B cell (primary cell): ENCODE measurements around the gene GPR108. TPM values are rescaled to one million over a fixed set of nuclear protein-coding genes. Genes with fewer than 3 reads are reported as not detected.

Experiments
- ATAC-seq: fragments of 200-7000 bp; cut with Tn5 transposase; one replicate; pipeline ENCODE4 v1.10.0; 2021; ENCODE audit warnings: low read depth, mild to moderate bottlenecking, moderate number of reproducible peaks, moderate library complexity
- CTCF ChIA-PET: fragments of 350-600 bp; sonication (Branson Sonifier 250); formaldehyde crosslinking; loops from one replicate; lab custom pipeline; 2021; ENCODE audit warnings: antibody characterized with exemption, inconsistent platforms; lab: Charles Lee
- POLR2A ChIA-PET: fragments of 350-600 bp; sonication (Branson Sonifier 250); formaldehyde crosslinking; loops from one replicate; lab custom pipeline; 2021; ENCODE audit warnings: antibody characterized with exemption; lab: Charles Lee
- DNase-seq: peaks from one replicate; pipeline ENCODE4 v3.0.0; 2013
- H2AFZ ChIP-seq: 2 replicates; pipeline ENCODE4 v1.6.1; 2012; ENCODE audit warnings: mild to moderate bottlenecking, low read depth, low read length; ENCODE audit not compliant: insufficient read depth, poor library complexity, severe bottlenecking
- H3K27ac ChIP-seq, 2 donors: 1 replicate in 1 of 2; 2 replicates in 1 of 2; pipeline ENCODE4 v1.5.1; 2012 to 2013; ENCODE audit warnings: low read length in 2 of 2, mild to moderate bottlenecking in 2 of 2, moderate library complexity in 1 of 2
- H3K27me3 ChIP-seq, 4 experiments: fragments of 200-600 bp in 1 of 4; sonication (generic) in 1 of 4; replicated peaks in 1 of 4; 1 replicate in 2 of 4; 2 replicates in 2 of 4; pipeline versions ENCODE4 v1.6.1 to v1.7.0; 2013 to 2016; ENCODE audit warnings: low read length in 3 of 4, mild to moderate bottlenecking in 2 of 4, mixed read lengths in 1 of 4, moderate library complexity in 1 of 4; ENCODE audit not compliant: insufficient read depth in 4 of 4, control insufficient read depth in 3 of 4; ENCODE audit errors: control extremely low read depth in 1 of 4
- H3K36me3 ChIP-seq, 2 experiments: replicated peaks in 1 of 2; 1 replicate in 1 of 2; 2 replicates in 1 of 2; pipeline versions ENCODE4 v1.6.1 to v1.7.1; 2013; ENCODE audit warnings: low read length in 1 of 2; ENCODE audit not compliant: insufficient read depth in 2 of 2, control insufficient read depth in 1 of 2; ENCODE audit errors: control extremely low read depth in 1 of 2, extremely low read depth in 1 of 2
- H3K4me1 ChIP-seq, 2 donors: fragments of 200-600 bp in 1 of 2; sonication (generic) in 1 of 2; 1 replicate in 1 of 2; 2 replicates in 1 of 2; pipeline versions ENCODE4 v1.5.1 to v1.6.1; 2013 to 2017; ENCODE audit warnings: low read length in 2 of 2; ENCODE audit not compliant: control insufficient read depth in 2 of 2, insufficient read depth in 2 of 2
- H3K4me2 ChIP-seq: replicated peaks from 2 replicates; pipeline ENCODE3; 2012; ENCODE audit warnings: mild to moderate bottlenecking, low read depth, low read length; ENCODE audit not compliant: poor library complexity, severe bottlenecking
- H3K4me3 ChIP-seq, 5 experiments: fragments of 200-600 bp in 1 of 5; sonication (generic) in 1 of 5; 1 replicate in 3 of 5; 2 replicates in 2 of 5; pipeline versions ENCODE4 v1.5.1 to v1.7.0; 2011 to 2016; ENCODE audit warnings: low read length in 4 of 5, mild to moderate bottlenecking in 4 of 5, low read depth in 2 of 5, control low read depth in 1 of 5, moderate library complexity in 1 of 5; ENCODE audit not compliant: insufficient read depth in 1 of 5; ENCODE audit errors: control extremely low read depth in 1 of 5, extremely low read depth in 1 of 5
- H3K79me2 ChIP-seq: fragments of 200-600 bp; sonication (generic); one replicate; pipeline ENCODE4 v1.6.0; 2016; ENCODE audit warnings: low read length; ENCODE audit not compliant: control insufficient read depth, insufficient read depth
- H3K9ac ChIP-seq: fragments of 200-600 bp; sonication (generic); 2 replicates; pipeline ENCODE4 v1.6.1; 2017; ENCODE audit warnings: mild to moderate bottlenecking, low read length, moderate library complexity
- H3K9me3 ChIP-seq, 3 donors: one replicate each; pipeline versions ENCODE4 v1.6.1 to v1.7.1; 2013; ENCODE audit warnings: low read length in 2 of 3; ENCODE audit not compliant: control insufficient read depth in 2 of 3, insufficient read depth in 1 of 3; ENCODE audit errors: control extremely low read depth in 1 of 3
- H4K20me1 ChIP-seq: 2 replicates; pipeline ENCODE4 v1.6.0; 2012; ENCODE audit warnings: mild to moderate bottlenecking, low read length; ENCODE audit not compliant: insufficient read depth, control insufficient read depth, poor library complexity, severe bottlenecking
- H3K27ac Mint-ChIP-seq: one replicate; pipeline ENCODE4 v1.8.0; 2021; ENCODE audit warnings: mixed read lengths
- H3K27me3 Mint-ChIP-seq: one replicate; pipeline ENCODE4 v1.8.0; 2021; ENCODE audit warnings: mixed read lengths
- H3K4me1 Mint-ChIP-seq: one replicate; pipeline ENCODE4 v1.8.0; 2021; ENCODE audit warnings: mixed read lengths
- H3K4me3 Mint-ChIP-seq: one replicate; pipeline ENCODE4 v1.8.0; 2021; ENCODE audit warnings: mixed read lengths
- H3K9me3 Mint-ChIP-seq: one replicate; pipeline ENCODE4 v1.8.0; 2022; ENCODE audit warnings: mixed read lengths; ENCODE audit not compliant: insufficient read depth
- EZH2 ChIP-seq: IDR thresholded peaks from 2 replicates; pipeline ENCODE4 v1.6.1; 2012; ENCODE audit warnings: borderline replicate concordance, low read depth, mild to moderate bottlenecking, moderate library complexity, low read length; ENCODE audit not compliant: insufficient read depth, poor library complexity, severe bottlenecking
- WGBS: methylation state at CpG from one replicate; pipeline ENCODE4 v1.1.5; 2013; ENCODE audit warnings: missing lambda C conversion rate; ENCODE audit not compliant: insufficient coverage; 5-methylcytosine and 5-hydroxymethylcytosine counted together
- intact Hi-C: fragments of 100-400 bp; cut with micrococcal nuclease; formaldehyde crosslinking; loops from one replicate; pipeline ENCODE4 v1.10.0; 2022
- polyA plus RNA-seq: library from polyadenylated mRNA; depleted of rRNA; stranded (reverse); fragments of >200 nt; gene quantifications from 2 replicates; pipeline ENCODE4 v1.2.3, GENCODE V29; 2012
- total RNA-seq, 2 donors: library from RNA; stranded (reverse); fragments of 120-200 nt in 1 of 2; gene quantifications; 1 replicate in 1 of 2; 2 replicates in 1 of 2; pipeline versions ENCODE4 v1.2.3 to v1.2.4, GENCODE V29; 2013 to 2022
- TF ChIP-seq, protein P1 (sequence below): fragments of 200-600 bp; IDR thresholded peaks from one replicate; pipeline ENCODE4 v1.8.0; 2022; ENCODE audit warnings: antibody characterized with exemption, mild to moderate bottlenecking

The GPR108 gene
- total and polyA plus RNA-seq, 2 donors (not counting 1 experiment from before 2014, with no cell fraction given) = 79.0 to 82.5 TPM

DNA sequence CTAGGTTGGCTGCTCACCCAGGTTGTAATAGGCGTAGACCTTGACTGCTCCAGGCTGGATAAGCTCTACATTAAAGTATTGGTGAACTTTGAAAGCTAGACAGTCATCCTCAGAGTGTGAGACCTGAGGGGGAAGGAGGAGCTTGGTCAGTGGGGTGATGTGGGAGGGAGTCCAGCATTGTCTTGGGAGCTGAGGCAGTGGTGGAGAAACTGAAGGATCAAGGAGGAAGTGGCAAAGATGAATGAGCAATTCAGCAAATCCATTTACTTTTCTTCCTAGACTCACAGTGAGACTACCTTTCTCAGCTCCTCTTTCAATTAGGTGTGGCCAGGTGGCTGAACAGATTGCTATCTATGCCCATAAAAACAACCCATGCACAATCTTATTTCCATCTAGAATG lies 57.2 kb downstream of the GPR108 start:
- WGBS = 92% methylated on average over 1 of the region's 1 CpG
- peaks cover 32% of the 10 kb centered on the region for H3K27me3 Mint-ChIP-seq
- Histone ChIP-seq H3K4me3 (no peak overlapping the region), H2AFZ (no peak overlapping the region), H3K79me2 (no peaks in the 10 kb centered on the region), H3K4me2 (no peak overlapping the region), H3K9me3 (peaks cover 0 to 8% (median 0%) of the 10 kb centered on the region in 3 donors), H4K20me1 (no peaks in the 10 kb centered on the region), H3K27me3 (peaks cover 0 to 10% (median 2%) of the 10 kb centered on the region in 4 experiments), H3K4me1 (peaks cover 1% of the 10 kb centered on the region in 2 donors), H3K27ac (no peak overlapping the region), H3K36me3 (no peaks in the 10 kb centered on the region), H3K9ac (no peak overlapping the region)
- TF ChIP-seq, protein P1, sequence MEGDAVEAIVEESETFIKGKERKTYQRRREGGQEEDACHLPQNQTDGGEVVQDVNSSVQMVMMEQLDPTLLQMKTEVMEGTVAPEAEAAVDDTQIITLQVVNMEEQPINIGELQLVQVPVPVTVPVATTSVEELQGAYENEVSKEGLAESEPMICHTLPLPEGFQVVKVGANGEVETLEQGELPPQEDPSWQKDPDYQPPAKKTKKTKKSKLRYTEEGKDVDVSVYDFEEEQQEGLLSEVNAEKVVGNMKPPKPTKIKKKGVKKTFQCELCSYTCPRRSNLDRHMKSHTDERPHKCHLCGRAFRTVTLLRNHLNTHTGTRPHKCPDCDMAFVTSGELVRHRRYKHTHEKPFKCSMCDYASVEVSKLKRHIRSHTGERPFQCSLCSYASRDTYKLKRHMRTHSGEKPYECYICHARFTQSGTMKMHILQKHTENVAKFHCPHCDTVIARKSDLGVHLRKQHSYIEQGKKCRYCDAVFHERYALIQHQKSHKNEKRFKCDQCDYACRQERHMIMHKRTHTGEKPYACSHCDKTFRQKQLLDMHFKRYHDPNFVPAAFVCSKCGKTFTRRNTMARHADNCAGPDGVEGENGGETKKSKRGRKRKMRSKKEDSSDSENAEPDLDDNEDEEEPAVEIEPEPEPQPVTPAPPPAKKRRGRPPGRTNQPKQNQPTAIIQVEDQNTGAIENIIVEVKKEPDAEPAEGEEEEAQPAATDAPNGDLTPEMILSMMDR = no peak
- no peak for TF ChIP-seq EZH2
- POLR2A ChIA-PET = no interaction called here
- no peak for ATAC-seq
- intact Hi-C loops = no loop called here
- CTCF ChIA-PET = no interaction called here
- no peak overlapping the region for H3K4me3 Mint-ChIP-seq
- no peak overlapping the region for H3K27ac Mint-ChIP-seq
- no peak for DNase-seq
- no peaks in the 10 kb centered on the region for H3K9me3 Mint-ChIP-seq
- peaks cover 3% of the 10 kb centered on the region for H3K4me1 Mint-ChIP-seq

Other genes starting within 250 kb of the GPR108 start
- gene TUBB4A, start 235.3 kb downstream of the GPR108 start, total RNA-seq = 21.9 and 22.1 TPM in 2 replicates
- gene TUBB4A, start 235.3 kb downstream of the GPR108 start, polyA plus RNA-seq = 3.3 and 3.9 TPM in 2 replicates
- 11.7 TPM in 2 replicates for gene TNFSF9, start 206.6 kb downstream of the GPR108 start, total RNA-seq
- gene TNFSF9, start 206.6 kb downstream of the GPR108 start, polyA plus RNA-seq = 8.9 and 24.3 TPM in 2 replicates
- gene CD70, start 146.4 kb downstream of the GPR108 start, total RNA-seq = 48.5 and 49.1 TPM in 2 replicates
- 14.6 and 23.9 TPM in 2 replicates for gene CD70, start 146.4 kb downstream of the GPR108 start, polyA plus RNA-seq
- 0.37 and 0.58 TPM in 2 replicates for gene TNFSF14, start 67.4 kb downstream of the GPR108 start, total RNA-seq
- gene TNFSF14, start 67.4 kb downstream of the GPR108 start, polyA plus RNA-seq = 0.04 and 0.06 TPM in 2 replicates
- gene C3, start 16.9 kb downstream of the GPR108 start, total RNA-seq = 0.47 and 2.0 TPM in 2 replicates
- gene C3, start 16.9 kb downstream of the GPR108 start, polyA plus RNA-seq = 0.01 and 0.27 TPM in 2 replicates
- gene TRIP10, start 2.1 kb upstream of the GPR108 start, total RNA-seq = 42.7 and 53.3 TPM in 2 replicates
- 5.9 and 9.1 TPM in 2 replicates for gene TRIP10, start 2.1 kb upstream of the GPR108 start, polyA plus RNA-seq
- gene SH2D3A, start 29.9 kb upstream of the GPR108 start, total RNA-seq = 33.5 and 36.1 TPM in 2 replicates
- 54.1 and 61.1 TPM in 2 replicates for gene SH2D3A, start 29.9 kb upstream of the GPR108 start, polyA plus RNA-seq
- 98.8 and 104 TPM in 2 replicates for gene VAV1, start 35.1 kb upstream of the GPR108 start, total RNA-seq
- 62.7 and 65.0 TPM in 2 replicates for gene VAV1, start 35.1 kb upstream of the GPR108 start, polyA plus RNA-seq
- gene ADGRE1, start 150.0 kb upstream of the GPR108 start, total RNA-seq = 0.24 TPM in 1 of 2 replicates, not detected in the other
- 0.21 and 0.33 TPM in 2 replicates for gene ADGRE1, start 150.0 kb upstream of the GPR108 start, polyA plus RNA-seq